Measurements from ENCODE around the gene SH3PXD2A.

GRCh38 chr10:103548006-103548405, 307.4 kb downstream of the SH3PXD2A start:
- TF ChIP-seq POLR2AphosphoS5 (IDR thresholded peaks at IDR 0.05; ENCODE audit: low read depth) (no peak), STAT1 (IDR thresholded peaks at IDR 0.05; ENCODE audit: unreplicated experiment) (no peak)
- TF ChIP-seq, protein P1, sequence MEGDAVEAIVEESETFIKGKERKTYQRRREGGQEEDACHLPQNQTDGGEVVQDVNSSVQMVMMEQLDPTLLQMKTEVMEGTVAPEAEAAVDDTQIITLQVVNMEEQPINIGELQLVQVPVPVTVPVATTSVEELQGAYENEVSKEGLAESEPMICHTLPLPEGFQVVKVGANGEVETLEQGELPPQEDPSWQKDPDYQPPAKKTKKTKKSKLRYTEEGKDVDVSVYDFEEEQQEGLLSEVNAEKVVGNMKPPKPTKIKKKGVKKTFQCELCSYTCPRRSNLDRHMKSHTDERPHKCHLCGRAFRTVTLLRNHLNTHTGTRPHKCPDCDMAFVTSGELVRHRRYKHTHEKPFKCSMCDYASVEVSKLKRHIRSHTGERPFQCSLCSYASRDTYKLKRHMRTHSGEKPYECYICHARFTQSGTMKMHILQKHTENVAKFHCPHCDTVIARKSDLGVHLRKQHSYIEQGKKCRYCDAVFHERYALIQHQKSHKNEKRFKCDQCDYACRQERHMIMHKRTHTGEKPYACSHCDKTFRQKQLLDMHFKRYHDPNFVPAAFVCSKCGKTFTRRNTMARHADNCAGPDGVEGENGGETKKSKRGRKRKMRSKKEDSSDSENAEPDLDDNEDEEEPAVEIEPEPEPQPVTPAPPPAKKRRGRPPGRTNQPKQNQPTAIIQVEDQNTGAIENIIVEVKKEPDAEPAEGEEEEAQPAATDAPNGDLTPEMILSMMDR (conservative IDR thresholded peaks at IDR 0.05; ENCODE audit: low read depth in 2 of 2) = no peak
